NCI-H146 treated with DMSO at 0.1 percent for 48 hours (cell line): ENCODE data around the gene TRIM37.
"Not testable (repeated sequence)": the region's sequence is repeated elsewhere in the genome, so short reads cannot be mapped to it uniquely, and the experiment has no call there.

Experiments
- DNase-seq: peaks from one replicate; lab custom pipeline; 2025; ENCODE audit not compliant: unreplicated experiment; lab: John Stamatoyannopoulos, UW

TRIM37 gene, protein sequence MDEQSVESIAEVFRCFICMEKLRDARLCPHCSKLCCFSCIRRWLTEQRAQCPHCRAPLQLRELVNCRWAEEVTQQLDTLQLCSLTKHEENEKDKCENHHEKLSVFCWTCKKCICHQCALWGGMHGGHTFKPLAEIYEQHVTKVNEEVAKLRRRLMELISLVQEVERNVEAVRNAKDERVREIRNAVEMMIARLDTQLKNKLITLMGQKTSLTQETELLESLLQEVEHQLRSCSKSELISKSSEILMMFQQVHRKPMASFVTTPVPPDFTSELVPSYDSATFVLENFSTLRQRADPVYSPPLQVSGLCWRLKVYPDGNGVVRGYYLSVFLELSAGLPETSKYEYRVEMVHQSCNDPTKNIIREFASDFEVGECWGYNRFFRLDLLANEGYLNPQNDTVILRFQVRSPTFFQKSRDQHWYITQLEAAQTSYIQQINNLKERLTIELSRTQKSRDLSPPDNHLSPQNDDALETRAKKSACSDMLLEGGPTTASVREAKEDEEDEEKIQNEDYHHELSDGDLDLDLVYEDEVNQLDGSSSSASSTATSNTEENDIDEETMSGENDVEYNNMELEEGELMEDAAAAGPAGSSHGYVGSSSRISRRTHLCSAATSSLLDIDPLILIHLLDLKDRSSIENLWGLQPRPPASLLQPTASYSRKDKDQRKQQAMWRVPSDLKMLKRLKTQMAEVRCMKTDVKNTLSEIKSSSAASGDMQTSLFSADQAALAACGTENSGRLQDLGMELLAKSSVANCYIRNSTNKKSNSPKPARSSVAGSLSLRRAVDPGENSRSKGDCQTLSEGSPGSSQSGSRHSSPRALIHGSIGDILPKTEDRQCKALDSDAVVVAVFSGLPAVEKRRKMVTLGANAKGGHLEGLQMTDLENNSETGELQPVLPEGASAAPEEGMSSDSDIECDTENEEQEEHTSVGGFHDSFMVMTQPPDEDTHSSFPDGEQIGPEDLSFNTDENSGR

DNA sequence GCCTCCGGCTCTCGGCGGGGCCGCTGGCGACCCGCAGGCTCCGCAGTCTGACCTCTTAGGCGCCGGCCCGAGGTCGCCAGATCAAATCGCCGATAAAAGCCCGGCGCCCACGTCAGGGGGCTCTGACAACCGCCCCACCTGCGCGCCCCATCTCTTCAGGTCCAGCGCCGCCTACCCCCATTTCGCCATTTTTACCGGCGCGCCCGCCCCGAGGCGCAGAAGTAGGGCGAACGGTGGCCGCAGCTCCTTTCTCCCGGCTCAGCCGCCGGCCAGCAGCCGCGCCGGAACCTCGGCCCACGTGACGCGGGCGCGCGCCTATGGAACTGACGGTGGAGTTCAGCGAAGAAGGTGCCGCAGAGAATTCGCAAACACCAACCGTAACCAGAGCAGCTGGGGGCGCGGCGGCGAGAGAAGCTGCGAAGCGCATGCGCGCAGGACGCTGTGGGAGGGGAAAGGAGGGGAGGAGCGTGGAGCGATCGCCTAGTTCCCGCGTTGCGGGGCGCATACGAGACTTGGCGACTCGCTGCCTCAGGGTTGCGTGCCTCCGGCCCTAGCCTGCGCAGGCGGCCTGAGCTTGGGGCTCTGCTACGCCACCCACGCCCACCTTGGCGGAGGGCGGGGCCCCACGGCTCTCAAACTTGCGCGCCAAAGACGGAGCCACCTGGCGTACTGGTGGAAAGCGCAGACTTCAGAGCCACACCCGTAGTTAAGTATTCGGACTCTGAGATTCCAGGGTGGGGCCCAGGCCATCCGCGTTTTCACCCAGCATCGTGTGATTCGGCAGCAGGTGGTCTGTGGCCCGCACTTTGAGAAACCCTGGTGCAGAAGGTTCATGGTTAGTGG, at the start of gene TRIM37:
Gene TRIM37 (minus strand): TSS at position 418 of the 843 bp plus-strand sequence. CDS start 419 bp downstream, outside the sequence.
- DNase-seq: peak; percentile 94

DNA sequence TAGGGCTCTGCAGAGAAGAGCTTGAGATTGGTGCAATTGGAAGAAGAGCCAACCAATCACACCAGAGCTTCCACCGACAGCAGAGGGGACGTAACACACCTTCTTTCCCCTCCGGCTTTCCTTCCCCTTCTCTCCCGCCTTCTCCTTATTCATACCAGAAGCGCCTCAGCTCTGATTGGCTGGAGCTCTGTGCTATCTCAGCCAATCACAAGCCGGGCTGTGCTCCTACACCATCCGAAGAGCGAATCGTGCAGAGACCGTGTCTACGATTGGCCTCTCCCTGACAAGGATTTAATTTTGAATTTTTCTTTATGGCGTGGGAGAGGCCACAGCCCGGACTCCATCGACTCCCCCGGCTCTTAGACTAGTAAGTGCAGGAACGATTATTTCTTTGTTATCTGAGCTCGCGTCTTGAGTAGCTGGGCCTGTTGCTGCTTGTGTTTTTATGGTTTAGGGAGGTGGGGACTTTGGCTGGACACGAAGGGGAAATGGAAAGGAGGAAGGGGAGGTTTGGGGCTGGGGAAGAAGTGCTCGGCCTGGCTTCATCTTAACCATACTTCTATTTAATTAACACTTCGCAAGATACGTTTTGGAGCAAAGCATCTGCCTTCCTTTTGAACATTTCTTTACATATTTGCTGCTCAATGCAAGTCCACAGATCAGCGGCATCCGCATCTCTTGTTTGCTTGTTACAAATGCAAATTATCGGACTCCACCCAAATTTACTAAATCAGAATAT, 48.9 kb upstream of the TRIM37 start, which contains the start of gene PRR11:
Gene PRR11 (plus strand): TSS at position 308 of the 739 bp plus-strand sequence. CDS start 14,007 bp downstream, outside the sequence.
- DNase-seq: peak; percentile 99

DNA sequence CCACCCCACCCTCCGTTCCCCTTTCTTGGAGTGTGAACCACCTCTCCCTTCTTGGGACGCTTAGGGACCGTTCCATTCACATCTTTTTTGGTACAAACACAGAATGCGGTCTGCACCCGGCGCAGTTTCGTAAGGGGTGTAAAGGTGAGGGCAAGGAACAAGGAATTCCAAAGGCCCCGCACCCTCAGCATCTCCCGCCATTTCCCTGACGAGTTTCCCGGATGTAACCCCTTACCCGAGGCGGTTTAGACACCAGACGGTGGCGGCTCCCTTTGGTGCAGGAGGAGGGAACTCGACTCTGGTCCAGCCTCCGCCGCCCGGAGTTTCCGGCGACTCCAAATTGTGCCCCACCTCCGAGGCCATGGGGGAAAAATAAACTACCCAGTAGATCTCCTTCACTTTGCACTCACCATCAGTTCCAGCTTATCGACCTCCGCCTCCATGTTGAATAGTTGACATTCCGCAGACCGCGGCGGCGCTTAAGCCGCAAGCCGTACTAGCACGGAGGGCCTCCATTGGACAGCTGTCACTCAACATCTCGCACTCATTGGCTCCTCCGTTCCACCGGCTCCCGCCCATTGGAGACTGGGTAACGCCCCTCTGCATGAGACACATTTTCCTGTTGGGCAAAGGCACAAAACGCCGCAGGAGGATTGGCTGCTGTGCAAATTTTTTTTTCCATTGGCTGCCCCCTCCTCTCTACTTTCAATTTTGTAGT, 48.2 kb upstream of the TRIM37 start, which contains the start of gene SKA2:
Gene SKA2 (minus strand): TSS at position 466 of the 718 bp plus-strand sequence. CDS start 23 bp downstream, at position 443.
- peak; percentile 91 for DNase-seq

DNA sequence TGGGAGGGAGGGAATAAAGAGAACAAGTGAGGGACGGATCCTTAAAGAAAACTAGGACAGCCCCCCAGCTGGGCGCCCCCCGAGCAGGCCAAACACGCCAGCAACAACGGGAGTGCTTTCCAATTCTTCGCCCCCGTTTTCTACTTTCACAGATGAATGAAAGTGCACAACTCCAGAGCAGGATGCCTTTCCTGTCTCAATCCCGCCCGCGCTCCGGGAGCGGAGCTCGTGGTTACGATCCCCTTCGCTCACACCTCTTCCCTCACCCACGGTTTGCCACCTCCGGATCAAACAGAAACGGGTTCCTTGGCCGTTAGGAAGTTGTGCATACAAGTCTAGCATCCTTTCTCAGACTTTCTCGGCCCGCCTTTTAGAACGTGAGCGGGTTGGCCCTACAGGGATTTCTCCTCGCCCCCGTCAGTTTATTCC, 47.6 kb upstream of the TRIM37 start:
- peak; percentile 52 for DNase-seq

DNA sequence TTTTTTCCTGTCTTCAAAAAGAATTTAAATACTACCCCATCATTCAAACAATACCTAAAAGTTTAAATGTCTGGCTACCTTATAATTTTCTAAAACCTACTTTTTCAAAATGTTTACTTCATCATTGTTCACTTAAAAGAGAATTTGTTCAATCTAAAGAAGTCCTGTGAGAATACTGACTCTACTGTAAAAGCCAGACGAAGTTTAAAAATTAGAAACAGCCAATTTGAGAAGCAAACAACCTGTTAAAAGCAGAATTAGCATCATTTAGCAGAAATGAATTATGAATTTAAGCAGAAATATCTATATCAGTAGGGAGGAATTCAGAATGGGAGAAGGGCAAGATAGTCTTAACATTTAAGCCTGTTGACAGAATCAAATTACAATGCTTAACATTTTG, 46.2 kb upstream of the TRIM37 start:
- DNase-seq: no peak

DNA sequence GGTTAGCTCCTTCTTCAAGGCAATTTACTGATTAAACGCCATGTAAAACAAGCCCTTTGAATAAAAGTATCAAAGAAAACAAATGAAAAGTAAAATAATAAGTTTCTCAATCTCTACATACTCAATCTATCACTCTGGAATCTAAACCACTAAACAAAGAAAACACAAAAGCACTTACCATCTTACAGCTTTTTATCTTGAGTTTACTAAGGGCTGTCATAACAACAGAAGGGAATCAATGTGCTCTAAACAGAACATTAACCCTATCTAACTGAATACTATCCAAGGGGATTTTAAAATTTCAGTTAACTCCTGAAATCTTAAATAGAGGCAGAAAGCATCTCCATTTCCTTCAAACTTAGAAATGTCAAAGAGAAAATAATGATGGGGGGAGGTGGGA, 44.9 kb upstream of the TRIM37 start:
- DNase-seq: no peak

DNA sequence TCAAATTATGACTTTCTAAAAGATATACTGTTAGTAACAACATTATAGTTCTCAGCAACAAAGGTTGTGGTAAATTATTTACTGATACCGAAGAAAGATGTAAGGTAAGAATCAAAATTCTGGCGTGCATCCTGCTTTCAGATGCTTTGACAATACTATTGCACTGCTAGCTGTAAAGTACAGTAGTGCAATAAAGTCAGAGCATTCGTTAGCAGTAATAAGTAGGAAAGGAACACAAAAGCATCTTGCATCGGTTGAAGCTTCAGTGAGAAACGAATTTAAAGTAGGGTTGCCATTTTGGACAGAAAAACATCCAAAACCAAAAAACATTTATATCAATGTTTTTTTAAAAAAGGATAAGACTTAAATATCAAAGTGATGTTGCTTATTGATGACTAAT, 44.3 kb upstream of the TRIM37 start:
- no peak for DNase-seq

DNA sequence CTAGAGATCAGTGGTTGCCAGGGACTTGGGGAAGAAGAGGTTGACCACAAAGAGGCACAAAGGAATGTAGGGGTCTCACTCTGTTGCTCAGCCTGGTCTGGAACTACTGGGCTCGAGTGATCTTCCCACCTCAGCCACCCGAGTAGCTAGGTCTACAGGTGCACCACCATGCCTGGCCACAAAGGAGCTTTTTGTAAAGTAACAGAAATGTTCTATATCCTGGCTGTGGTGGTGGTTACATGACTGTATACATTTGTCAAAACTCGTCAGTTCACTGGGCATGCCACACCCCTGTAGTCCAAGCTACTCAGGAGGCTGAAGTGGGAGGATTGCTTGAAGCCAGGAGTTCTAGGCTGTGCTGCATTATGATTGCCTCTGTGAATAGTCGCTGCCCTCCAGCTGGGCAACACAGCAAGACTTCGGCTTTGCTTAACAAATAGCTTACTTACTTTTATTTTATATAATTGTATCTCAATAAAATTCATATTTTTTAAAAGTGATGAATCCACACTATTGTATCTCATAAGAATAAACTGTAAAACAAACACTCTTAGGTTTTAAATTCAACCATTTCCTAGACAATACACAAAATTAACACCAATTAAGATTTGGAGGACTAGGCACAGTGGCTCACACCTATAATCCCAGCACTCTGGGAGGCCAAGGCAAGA, 43.3 kb upstream of the TRIM37 start:
- DNase-seq: no peak

DNA sequence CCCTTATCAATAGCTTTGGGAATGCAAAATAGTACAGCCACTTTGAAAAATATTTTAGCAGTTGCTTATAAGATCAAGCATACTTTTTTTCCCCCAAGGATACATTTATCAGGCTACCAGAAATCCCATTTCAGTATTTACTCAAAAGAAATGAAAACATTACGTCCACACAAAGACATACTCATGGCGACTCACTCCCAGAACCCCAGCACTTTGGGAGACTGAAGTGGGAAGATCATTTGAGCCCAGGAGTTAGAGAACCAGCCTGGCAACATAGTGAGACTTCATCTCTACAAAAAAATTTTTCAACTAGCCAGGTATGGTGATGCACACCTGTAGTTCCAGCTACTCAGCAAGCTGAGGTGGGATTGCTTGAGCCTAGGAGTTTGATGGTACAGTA, 42.4 kb upstream of the TRIM37 start:
- DNase-seq: no peak

DNA sequence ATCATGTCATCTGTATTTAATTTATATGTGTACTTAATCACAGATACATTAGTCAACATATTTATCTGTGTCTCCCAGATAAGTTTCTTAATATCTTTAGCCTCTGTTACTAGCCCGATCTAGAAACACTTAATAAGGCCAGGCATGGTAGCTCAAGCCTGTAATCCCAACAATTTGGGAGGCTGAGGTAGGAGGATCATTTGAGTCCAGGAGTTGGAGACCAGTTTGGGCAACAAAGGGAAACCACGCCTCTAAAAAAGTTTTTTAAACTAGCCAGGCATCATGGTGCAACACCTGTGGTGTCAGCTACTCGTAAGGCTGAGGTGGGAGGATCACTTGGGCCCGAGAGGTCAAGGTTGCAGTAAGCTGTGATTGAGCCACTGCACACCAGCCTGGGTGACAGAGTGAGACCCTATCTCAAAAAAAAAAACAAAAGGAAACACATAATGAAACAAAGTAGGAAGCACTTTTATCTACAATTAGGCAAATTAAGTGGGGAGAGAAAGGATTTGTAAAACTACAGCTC, 39.0 kb upstream of the TRIM37 start:
- DNase-seq: no peak

DNA sequence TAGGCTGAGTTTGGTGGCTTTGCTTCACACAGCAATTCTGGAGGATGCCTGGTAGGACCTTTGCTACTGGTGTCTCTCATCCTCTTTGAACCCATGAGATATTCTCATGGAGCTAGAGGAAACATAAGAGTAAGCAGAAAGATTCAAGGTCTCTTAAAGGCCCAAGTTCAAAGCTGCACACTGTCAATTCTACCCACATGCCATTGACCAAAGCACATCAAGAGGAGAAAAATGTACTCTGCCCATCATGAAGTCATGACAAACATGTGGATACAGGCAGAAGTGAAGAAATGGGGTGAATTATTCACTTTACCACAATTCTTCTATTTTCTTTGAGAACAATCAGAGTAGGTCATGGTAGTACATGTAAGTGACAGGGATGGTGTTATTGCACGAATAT, 35.2 kb upstream of the TRIM37 start:
- DNase-seq: no peak

DNA sequence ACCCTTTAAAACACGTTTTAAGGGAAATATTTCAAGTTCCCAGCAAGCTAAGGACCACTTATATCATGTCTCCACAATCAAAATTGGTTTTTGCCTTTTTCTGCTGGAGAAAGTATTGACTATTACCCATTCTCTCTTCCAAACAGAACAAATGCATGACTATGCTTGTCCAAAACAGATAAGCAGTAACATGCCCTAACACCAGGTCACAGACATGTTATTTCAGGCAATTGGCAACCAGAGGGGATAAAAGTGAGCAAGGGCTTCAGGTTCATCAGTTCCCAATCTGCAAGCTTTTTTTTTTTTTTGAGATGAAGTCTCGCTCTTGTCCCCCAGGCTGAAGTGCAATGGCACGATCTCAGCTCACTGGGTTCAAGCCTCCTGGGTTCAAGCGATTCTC, 33.3 kb upstream of the TRIM37 start:
- no peak for DNase-seq

DNA sequence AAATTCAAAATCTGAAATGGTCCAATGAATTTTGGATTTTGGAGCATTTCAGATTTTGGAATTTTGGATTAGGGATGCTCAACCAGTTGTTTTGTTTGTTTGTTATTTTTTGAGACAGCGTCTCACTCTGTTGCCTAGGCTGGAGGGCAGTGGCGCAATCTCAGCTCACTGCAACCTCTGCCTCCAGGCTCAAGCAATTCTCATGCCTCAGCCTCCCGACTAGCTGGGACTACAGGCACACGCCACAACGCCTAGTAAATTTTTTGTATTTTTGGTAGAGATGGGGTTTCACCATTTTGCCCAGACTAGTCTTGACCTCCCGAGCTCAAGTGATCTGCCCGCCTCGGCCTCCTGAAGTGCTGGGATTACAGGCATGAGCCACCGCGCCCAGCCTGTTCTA, 31.7 kb upstream of the TRIM37 start:
- DNase-seq: not testable (repeated sequence)

DNA sequence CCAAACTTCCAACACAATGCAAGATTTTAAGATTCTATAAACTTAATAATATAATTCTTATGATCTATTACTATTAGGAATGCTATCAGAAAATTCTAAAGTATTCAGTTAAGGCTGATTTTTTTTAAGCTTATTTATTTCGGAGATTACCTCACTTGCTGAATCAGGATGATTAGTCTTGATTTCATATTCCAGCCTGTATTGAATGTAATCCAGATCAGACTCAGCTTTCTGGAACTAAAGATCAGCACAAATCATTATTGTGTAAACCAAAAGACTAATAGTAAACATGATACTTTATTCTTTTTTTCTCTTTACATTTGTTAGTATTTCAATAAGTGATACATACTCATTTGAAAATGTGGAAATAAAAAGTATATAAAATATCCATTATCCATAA, 24.5 kb upstream of the TRIM37 start:
- no peak for DNase-seq

DNA sequence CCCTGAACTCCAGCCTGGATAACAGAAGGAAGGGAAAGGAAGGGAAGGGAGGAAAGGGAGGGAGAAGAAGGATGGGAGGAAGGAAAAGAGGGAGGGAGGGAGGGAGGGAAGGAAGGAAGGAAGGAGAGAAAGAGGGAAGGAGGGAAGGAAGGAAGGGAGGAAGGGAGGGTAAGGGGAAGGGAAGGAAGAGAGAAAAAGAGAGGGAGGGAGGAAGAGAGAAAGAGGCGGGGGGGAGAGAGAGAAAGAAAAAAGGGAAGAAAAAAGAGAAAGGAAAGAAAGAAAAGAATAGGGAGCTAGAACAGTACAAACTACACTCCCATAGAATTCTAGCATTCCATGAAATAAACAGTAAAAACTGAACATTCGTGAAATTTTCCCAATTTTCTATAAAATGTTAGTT, 23.1 kb upstream of the TRIM37 start:
- DNase-seq: no peak

DNA sequence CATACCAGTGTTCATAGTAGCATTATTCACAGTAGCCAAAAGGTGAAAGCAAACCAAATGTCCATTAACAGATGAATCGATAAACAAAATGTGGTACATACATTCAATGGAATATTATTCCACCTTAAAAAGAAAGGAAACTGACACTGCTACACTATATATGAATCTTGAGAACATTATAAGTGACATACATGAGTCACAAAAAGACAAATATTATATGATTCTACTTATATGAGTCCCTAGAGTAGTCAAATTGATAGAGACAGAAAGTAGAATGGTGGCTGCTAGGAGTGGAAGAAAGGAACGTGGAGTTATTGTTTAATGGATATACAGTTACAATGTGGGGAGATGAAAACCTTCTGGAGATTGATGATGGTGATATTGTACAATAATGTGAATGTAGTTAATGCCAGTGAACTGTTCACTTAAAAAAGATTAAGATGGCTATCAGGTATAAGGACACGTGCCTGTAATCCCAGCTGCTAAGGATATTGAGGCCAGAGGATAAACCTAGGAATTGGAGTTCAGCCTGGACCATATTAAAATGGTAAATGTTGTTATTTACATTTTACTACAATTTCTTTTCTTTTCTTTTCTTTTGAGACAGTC, 20.2 kb upstream of the TRIM37 start:
- no peak for DNase-seq

DNA sequence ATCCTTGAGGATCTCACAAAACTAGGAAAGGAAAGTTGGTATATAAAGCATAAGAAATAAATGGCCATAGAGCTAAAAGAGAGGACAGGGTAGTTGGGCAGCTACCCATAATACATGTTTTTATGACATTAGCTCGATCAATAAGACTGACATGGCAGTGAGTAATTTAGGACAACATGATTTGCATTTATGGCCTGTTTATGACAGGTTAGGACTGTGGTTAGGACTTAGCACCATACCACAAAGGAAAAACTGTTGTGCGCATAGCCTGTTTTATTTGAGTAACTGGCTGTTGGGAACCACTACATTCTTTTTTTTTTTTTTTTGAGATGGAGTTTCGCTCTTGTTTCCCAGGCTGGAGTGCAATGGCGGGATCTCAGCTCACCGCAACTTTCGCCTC, 18.0 kb upstream of the TRIM37 start:
- no peak for DNase-seq

DNA sequence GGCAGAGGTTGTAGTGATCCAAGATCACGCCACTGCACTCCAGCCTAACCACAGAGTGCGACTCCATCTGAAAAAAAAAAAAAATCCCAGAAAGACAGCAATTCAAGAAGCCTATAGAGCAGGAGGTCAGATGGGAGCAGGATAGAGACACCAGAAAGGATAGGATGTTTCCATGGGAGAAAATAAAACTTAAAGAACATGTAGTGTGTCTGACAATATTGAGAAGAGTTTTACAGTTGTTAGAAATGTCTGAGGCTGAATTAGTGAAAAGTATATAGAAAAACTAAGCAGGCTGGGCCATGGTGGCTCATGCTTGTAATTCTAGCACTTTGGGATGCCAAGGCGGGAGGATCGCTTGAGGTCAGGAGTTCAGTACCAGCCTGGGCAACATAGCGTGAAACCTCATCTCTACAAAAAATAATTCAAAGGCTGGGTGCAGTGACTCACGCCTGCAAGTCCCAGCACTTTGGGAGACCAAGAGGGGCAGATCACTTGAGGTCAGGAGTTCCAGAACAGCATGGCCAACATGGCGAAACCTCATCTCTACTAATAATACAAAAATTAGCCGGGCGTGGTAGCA, 15.3 kb upstream of the TRIM37 start:
- DNase-seq: no peak
